ENCODE data around the gene FBXO10.
"Not testable (repeated sequence)": the region's sequence is repeated elsewhere in the genome, so short reads cannot be mapped to it uniquely, and the experiment has no call there.

The FBXO10 gene, protein sequence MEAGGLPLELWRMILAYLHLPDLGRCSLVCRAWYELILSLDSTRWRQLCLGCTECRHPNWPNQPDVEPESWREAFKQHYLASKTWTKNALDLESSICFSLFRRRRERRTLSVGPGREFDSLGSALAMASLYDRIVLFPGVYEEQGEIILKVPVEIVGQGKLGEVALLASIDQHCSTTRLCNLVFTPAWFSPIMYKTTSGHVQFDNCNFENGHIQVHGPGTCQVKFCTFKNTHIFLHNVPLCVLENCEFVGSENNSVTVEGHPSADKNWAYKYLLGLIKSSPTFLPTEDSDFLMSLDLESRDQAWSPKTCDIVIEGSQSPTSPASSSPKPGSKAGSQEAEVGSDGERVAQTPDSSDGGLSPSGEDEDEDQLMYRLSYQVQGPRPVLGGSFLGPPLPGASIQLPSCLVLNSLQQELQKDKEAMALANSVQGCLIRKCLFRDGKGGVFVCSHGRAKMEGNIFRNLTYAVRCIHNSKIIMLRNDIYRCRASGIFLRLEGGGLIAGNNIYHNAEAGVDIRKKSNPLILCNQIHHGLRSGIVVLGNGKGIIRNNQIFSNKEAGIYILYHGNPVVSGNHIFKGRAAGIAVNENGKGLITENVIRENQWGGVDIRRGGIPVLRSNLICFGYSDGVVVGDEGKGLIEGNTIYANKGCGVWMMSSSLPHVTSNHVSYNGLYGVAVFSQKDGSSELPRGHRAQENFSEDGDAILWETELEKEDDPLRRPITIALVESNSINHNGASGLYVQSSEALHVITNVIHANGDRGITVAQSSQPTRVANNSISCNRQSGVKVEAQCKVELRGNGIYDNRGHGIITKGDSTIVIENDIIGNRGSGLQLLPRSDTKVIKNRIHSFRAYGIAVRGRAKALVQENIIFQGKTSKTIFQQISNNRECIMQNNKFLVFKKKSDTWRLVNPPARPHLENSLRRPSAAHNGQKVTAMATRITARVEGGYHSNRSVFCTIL
- 0.94 reads per million for total RNA-seq

DNA sequence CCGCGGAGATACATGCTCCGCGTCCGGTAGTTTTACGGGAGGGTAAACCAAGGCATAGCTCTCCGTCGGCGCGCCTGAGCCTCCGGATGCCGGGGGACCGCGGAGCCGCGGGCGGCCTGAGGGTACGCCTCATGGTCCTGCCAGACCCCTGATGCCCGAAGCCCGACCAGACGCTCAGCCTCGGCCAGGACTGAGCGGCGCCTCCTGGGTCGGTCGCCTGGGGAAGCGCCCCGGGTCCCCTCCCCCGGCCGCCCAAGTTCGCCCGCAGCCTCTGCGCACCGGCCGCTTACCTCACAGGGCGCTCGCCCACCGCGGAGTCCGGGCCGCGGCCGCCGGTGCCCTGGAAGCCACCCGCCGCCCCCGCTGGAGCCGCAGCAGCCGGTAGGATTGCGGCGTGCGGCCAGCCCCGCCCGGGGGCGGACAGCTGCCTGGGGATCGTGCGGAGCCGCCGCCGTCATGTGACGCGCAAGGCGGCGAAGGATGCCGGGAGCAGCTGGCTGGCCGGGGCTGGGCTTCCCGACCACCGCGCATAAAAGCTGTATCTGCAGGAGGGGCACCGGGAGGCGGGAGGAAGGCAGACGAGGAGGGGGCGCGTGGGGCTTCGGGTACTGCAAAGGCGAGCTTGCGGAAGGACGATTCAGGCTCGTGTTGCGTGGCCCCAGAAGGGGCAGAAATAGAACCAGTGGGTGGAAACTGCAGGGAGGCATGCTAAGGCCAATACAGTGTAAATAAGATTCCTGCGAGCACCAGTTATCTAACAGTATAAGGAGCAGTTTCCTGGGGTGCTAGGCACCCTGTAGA lies at the start of gene FBXO10:
Gene FBXO10, minus strand, starts transcription at position 460 of the 801 bp plus-strand sequence. CDS start 34,612 bp downstream, outside the sequence.
- DNase-seq, result peak; percentile 23

- no peak for DNase-seq
These were observed 49.6 kb upstream of the FBXO10 start for GRCh38 chr9:37625758-37626147.

DNA sequence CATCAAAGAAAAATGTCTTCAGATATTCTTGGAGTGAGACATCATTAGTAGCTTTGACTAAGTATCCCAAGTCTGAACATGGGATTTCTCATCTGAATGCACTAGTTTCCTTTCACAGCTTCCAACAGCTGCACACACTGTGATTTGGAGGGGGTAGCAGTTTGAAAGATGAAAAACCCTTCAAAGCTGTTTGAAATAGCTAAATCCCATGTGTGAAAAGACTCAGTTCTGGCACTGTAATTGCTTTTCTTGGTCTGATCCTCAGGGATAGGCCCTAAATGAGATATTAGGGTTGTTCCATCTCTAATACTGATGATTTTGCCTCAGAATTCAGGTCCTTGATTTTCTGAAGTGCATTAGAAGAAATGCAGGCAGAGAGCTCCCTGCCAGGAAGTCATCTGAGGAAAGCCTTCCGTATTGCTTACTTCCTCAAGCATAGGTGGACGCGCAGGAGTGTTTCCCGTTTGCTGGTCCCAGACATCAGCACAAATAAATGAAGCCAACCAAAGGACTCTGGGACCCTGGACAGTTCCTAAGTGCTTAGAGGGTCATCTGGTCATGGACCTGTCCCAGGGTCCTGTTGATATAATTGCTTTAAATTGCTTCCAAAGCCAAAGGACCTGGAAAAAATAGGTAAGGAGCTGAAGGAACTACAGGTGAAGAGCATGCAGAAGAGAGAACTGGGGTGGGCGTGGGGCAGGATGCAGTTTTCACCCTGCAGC lies 49.0 kb upstream of the FBXO10 start:
- no peak for DNase-seq

DNA sequence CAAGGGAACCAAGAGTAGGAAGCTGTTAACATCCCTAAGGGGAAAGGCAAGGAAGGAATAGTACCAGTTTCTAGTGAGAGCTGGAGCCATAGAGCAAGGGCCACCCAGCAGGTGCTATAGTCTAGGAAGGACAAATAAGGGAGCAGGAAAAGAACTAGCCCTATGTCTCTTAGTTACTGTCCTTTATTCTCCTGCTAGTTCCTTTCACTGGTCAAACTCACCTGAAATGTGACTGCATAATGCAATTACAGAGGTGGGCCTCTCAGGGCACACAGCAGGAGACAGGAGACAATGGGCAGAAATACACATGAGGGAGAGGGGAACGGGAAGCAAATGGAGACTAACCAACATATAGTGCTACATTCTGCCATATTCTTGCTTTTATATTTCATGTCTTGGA lies 47.9 kb upstream of the FBXO10 start:
- no peak for DNase-seq

GRCh38 chr9:37623267-37623666 lies 47.1 kb upstream of the FBXO10 start:
- DNase-seq, result no peak

GRCh38 chr9:37622462-37622861 lies 46.3 kb upstream of the FBXO10 start:
- no peak for DNase-seq

DNA sequence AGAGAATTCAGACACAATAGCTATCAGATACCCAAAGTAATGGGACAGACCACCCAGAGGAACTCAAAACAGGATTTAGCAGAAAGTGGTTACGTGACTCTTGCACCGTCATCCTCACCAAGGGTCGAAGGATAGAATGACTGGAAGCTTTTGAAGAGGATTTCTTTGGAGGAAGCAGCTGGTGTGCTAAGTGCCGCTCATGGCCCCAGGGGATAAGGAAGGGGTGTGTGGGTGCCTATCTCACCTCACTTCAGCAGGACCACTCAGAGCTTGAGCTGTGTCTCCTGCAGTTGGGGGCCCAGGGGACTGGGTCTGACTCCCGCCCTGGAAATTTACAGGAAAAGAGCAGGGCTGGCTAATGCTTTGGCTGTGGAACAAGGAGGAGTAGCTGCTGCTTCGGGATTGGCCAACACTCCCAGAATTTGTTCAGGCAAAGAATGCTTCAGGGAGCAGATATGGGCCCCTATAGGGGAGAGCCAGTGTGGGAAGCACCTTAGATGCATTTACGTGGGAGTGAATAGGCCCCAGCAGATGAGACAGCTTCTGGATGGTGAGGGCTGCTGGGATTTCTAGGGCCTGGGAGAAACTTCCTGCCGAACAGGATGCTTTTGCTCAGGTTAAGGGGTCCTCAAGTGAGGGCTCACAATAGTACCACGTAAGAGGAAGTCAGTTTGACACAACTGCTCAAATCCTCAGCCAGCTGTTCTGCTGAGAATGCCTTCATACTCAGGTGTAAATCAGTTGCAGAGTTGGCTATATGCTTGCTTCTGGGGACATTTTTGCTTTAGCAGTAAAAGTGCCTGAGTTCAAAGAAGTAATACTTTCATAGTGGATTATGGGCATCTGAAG lies 45.3 kb upstream of the FBXO10 start:
- no peak for DNase-seq

- no peak for DNase-seq
These were observed 44.2 kb upstream of the FBXO10 start for GRCh38 chr9:37620396-37620795.

GRCh38 chr9:37619806-37620205 lies 43.6 kb upstream of the FBXO10 start:
- no peak for DNase-seq

GRCh38 chr9:37618817-37619216 lies 42.6 kb upstream of the FBXO10 start:
- DNase-seq, result no peak

DNA sequence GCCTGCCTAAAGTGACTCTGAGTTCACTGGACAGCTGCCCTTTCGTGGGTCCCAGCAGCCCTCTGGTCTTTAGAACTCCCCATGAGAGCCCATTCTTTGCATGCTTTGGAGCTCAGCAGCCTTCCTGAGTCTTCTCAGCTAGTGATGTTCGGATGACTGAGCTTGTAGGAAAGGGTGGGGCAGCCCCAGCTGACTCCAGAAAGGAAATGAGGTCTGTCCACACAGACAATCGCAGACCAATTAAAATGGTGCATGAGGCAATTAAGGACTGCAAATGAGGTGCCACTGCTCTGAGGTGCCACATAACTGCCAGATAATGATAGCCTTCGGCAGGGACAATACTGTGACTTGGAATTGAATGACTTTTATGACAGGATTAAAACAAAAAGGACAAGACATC lies 41.7 kb upstream of the FBXO10 start:
- DNase-seq, result no peak

DNA sequence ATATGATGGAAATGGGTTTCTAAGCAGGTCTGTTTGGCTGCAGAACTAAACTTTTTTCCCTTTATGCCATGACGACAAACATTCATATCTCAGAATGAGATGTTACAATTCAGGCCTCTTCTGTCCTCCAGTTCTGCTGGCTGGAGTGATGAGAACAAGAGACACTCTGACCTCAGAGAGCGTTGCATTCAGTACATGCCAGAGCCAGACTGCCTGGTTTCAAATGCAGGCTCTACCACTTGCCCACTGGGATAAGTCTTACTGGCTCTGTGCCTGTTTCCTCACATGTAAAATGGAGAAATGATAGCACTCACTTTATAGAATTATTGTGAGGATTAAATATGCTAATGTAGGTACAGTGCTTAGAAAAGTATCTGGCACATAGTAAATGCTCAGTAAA lies 41.0 kb upstream of the FBXO10 start:
- DNase-seq, result no peak

- DNase-seq, result no peak
These were observed 35.8 kb upstream of the FBXO10 start for GRCh38 chr9:37611961-37612360.

- no peak for DNase-seq
These were observed 34.8 kb upstream of the FBXO10 start for GRCh38 chr9:37611014-37611413.

DNA sequence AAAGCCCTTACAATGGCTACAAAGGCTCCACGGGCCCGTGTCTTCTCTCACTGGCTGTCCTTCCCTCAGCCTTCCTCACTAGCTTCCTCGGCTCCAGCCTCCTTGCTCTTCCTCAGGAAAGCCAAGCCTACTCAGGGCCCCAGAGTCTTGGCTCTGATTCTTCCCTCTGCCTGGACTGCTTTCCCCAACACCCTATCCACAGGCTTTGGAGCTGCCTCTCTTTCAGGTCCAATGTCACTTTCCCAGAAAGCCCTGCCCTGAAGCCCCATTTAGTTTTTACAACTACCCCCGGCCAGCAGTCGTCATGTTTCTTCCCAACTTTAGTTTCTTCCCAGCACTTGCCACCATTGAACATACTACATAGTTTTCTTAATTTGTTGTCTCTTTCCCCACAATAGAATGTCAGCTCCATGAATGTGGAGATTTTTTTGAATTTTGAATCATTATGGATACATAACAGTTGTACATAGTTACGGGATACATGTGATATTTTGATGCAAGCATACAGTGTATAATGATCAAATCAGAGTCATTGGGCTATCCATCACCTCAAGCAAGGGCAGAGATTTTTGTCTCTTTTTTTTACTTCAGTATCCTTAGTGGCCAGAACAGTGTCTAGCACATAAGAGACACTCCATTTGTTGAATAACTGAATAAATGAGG lies 33.7 kb upstream of the FBXO10 start:
- DNase-seq, result no peak

DNA sequence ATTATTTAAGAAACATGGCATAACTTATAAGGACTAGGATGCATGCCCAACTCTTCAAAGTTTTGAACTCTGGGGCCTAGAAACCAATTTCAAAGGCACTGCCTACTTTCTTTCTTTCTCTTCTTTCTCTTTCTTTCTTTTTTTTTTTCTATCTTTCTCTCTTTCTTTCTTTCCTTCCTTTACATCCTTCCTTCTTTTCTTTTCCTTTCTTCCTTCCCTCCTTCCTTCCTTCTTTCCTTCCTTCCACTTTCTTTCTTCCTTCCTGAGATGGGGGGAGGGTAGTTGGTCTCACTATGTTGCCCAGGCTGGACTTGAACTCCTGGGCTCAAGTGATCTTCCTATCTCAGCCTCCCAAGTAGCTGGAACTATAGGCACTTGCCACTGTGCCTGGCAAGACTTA lies 32.1 kb upstream of the FBXO10 start:
- no peak for DNase-seq

GRCh38 chr9:37604296-37604695 lies 28.1 kb upstream of the FBXO10 start:
- no peak for DNase-seq

DNA sequence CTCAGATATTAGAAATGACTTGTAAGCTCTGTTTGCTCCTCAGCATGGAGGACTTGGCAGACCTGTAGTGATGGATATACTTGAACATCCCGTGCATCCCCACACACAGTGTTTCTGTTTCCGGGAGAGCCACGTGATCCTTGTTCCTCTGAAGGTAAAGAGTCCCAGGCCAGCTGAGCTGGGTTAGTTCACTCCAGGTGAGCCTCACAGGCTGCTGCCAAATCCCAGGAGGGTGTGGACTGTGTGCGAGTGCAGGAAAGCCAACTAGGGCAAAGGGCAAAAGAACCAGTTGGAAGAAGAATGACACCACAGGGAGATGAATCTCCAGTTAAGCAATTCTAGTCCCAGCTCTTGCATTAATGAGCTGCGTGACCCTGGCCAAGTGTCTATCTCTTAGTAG lies 26.6 kb upstream of the FBXO10 start:
- no peak for DNase-seq

DNA sequence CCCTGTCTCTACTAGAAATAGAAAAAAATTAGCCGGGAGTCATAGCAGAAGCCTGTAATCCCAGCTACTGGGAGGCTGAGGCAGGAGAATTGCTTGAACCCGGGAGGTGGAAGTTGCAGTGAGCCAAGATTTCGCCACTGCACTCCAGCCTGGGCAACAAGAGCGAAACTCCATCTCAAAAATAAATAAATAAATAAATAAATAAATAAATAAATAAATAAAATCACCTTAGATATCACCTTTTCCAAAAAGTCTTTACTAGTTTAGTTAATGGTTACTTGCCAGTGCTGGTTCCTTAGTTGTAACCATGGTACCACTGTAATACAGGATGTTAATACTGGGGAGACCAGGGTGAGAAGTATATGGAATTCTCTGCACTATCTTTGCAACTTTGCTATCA lies 25.9 kb upstream of the FBXO10 start:
- not testable (repeated sequence) for DNase-seq

DNA sequence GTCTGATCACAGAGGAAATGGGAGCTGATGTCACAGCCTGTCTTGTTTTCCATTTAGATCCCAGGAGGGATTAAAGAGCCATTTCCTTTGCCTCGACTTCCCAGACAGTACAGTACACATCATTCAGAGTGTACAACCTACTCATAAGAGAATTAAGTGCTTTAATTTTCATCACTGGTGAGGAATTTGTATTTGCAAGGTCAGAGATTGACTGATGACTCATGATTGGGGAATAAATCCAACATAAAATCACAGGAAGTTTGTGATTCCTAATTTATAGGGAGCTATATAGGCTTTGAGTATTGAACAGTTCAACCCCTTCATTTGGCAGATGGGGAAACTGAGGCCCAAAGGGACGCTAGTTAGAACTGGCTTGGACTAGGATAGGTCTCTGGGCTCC lies 20.3 kb upstream of the FBXO10 start:
- DNase-seq, result no peak

All from effector CD4-positive, alpha-beta T cell (primary cell).